Measurements from ENCODE around the gene PDLIM3. TPM values are rescaled to one million over a fixed set of nuclear protein-coding genes. Genes with fewer than 3 reads are reported as not detected.

PDLIM3 gene
- total and polyA plus RNA-seq, 2 experiments from 2014 or later = 23.6 to 35.2 TPM

DNA sequence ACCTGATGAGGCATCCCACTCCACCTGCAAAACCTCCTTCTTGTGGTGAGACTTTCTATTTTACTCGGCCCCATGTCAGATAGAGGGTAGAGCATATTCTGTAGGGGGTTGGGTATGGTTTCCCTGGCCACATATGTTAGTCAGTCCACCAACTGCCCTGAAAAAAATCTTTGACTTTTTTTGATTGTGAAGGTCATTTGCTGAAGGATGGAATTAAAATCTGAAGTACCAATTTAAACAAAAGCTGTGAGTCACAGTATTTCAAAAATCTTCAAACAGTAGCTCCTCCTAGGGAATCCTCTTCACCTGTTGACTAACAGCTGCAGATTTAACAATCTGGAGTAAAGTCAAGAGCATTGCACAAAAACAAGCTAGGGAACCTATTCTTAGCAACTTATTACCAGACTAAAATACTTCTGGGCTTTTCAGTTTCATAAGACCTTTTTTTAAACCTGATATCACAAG is 55.8 kb downstream of the PDLIM3 start:
- DNase-seq (ENCODE audit: low read depth in 1 of 2, low spot score in 1 of 2) = no peak
- Histone ChIP-seq H3K4me3 (no peak overlapping the region), H3K4me1 (ENCODE audit: low read depth) (peaks cover 6% of the 10 kb centered on the region), H3K9me3 (ENCODE audit: low read depth) (no peaks in the 10 kb centered on the region), H3K27ac (no peak overlapping the region), H3K36me3 (no peaks in the 10 kb centered on the region), H3K27me3 (peaks cover 52% of the 10 kb centered on the region)
- TF ChIP-seq, protein P1, sequence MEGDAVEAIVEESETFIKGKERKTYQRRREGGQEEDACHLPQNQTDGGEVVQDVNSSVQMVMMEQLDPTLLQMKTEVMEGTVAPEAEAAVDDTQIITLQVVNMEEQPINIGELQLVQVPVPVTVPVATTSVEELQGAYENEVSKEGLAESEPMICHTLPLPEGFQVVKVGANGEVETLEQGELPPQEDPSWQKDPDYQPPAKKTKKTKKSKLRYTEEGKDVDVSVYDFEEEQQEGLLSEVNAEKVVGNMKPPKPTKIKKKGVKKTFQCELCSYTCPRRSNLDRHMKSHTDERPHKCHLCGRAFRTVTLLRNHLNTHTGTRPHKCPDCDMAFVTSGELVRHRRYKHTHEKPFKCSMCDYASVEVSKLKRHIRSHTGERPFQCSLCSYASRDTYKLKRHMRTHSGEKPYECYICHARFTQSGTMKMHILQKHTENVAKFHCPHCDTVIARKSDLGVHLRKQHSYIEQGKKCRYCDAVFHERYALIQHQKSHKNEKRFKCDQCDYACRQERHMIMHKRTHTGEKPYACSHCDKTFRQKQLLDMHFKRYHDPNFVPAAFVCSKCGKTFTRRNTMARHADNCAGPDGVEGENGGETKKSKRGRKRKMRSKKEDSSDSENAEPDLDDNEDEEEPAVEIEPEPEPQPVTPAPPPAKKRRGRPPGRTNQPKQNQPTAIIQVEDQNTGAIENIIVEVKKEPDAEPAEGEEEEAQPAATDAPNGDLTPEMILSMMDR (IDR thresholded peaks at IDR 0.05; ENCODE audit: low read depth, low read length) = no peak

DNA sequence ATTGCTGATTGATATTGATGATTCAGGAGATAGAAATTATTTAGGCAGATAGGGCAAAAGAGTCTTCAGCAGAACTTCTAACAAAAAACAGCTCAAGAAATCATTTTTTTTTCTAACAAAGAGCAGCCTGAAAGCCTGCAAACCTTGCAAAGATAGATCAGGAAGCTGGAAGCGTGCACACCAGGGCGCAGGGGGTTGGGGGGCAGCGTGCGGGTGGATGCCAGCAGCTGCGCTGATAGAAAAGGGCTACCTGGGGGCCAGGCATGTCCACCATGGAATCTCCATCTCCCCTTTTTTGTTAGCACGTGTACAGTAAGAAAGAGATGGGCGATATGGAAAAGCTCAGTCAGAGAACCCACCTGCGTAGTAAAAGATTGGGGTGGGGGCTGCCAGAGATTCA is 62.1 kb downstream of the PDLIM3 start:
- Histone ChIP-seq H3K9me3 (ENCODE audit: low read depth) (no peaks in the 10 kb centered on the region), H3K4me1 (ENCODE audit: low read depth) (no peaks in the 10 kb centered on the region), H3K36me3 (no peaks in the 10 kb centered on the region), H3K4me3 (no peak overlapping the region), H3K27ac (no peak overlapping the region), H3K27me3 (peaks cover 20% of the 10 kb centered on the region)
- DNase-seq (ENCODE audit: low read depth in 1 of 2, low spot score in 1 of 2) = no peak
- TF ChIP-seq, protein P1 (IDR thresholded peaks at IDR 0.05; ENCODE audit: low read depth, low read length) = no peak

DNA sequence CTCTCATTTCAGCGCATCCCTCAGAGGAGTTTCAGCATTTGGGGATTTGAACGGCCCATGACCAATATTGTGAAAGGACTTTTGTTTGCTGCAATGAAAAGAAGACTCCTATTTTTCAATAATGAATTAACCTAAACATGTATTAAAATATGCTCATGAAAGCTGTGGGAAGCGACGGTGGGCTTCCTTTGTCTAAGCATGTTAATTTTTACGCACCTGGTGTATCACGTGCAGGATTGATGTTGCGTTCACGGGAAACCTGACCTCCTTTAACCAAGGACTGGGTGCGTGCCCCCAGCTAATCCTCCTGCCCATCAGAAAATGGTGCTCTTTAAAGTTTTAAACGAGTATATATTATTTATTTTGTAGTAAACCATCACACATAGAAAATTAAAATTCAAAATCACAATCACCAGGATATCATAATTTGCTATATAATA is 63.2 kb downstream of the PDLIM3 start:
- H3K9me3 ChIP-seq (ENCODE audit: low read depth) = no peaks in the 10 kb centered on the region
- peaks cover 21% of the 10 kb centered on the region for H3K27me3 ChIP-seq
- H3K4me1 ChIP-seq (ENCODE audit: low read depth) = no peaks in the 10 kb centered on the region
- TF ChIP-seq, protein P1 (IDR thresholded peaks at IDR 0.05; ENCODE audit: low read depth, low read length) = no peak
- no peaks in the 10 kb centered on the region for H3K36me3 ChIP-seq
- DNase-seq (ENCODE audit: low read depth in 1 of 2, low spot score in 1 of 2) = no peak
- no peak overlapping the region for H3K27ac ChIP-seq
- H3K4me3 ChIP-seq = peak overlapping the region; percentile 88

DNA sequence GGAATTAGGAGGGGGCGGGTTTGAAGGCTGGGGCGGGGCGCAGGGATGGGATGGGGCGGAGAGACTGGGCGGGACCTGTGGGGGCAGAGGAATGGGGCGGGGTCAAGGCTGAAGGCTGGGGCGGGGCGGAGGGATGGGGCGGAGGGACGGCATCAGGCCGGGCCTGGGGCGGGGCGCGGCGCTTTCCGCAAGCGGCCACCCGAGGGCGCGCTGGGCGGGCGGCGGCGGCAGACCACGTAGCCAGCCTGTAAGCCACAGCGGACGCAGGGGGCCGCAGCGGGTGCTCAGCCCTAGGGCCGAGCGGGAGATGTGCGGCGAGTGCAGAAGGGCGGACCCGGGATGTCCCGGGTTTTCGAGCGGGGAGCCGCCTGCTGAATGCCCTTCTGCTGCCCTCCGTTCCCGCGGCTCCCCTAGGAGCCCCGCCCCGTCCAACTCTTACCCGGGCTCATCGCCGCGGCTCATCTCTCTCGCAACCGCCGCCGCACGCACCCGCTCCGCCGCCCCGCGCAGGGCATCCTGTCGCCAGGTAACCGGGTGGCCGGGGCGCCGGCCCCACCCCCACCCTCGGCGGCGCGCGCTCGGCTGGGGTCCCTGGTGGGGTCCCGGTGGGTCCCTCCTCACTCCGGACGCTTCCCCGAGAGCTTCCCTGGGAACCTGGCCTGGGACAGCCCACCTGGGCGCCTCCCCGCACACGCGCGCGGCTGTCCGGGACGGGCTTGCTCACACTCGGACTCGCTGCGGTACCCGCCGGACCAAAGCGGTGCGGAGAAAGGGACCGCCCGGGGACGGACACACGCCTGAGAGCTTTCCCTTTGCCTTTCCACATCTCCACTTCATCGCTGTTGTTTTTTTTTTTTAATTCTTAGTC is 63.8 kb downstream of the PDLIM3 start, which contains the start of gene CCDC110:
Gene CCDC110, minus strand, starts transcription at position 499 of the 868 bp plus-strand sequence. Its CDS starts 50 bp downstream, at position 449.
- H3K4me1 ChIP-seq (ENCODE audit: low read depth) = no peaks in the 10 kb centered on the region
- no peaks in the 10 kb centered on the region for H3K36me3 ChIP-seq
- TF ChIP-seq, protein P1 (IDR thresholded peaks at IDR 0.05; ENCODE audit: low read depth, low read length) = peak; percentile 46
- H3K9me3 ChIP-seq (ENCODE audit: low read depth) = no peaks in the 10 kb centered on the region
- peaks cover 18% of the 10 kb centered on the region for H3K27me3 ChIP-seq
- H3K4me3 ChIP-seq = peak within 1 kb of the TSS; percentile 88
- peak; percentile 97 to 99 for DNase-seq (ENCODE audit: low read depth in 1 of 2, low spot score in 1 of 2)
- H3K27ac ChIP-seq = no peak within 1 kb of the TSS

DNA sequence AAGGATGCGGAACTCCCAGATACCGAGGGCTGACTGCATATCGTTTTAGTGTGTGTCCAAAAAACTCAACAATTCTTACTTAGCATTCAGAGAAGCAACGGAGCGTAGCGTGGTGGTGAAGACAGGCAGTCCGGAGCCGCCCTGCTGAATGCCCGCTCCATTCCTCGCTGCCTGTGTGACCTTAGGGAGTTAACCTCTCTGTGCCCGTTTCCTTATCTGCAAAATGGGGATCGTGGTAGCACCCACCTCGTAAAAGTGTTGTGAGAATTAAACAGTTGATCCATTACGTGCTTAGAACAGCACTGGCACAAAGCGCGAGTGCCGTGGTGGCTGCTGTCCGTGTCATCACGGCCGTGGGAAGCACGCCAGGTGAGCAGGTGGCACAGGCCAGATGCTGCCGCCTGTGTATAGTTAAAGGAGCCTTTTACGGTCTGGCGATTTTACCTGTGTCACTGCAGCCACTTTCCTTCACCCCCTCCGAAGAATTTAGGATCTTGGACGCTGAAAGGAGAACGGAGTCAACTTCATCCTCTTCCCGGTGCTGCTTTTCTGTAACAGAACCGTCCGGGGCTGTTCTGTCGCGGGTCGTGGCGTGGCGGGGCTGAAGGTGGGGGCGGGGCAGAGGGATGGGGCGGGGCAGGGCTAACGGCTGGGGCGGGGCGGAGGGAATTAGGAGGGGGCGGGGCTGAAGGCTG is 64.7 kb downstream of the PDLIM3 start:
- H3K4me3 ChIP-seq = peak overlapping the region; percentile 32
- TF ChIP-seq, protein P1 (IDR thresholded peaks at IDR 0.05; ENCODE audit: low read depth, low read length) = no peak
- no peak overlapping the region for H3K27ac ChIP-seq
- H3K27me3 ChIP-seq = peaks cover 18% of the 10 kb centered on the region
- no peaks in the 10 kb centered on the region for H3K4me1 ChIP-seq (ENCODE audit: low read depth)
- peak; percentile 11 to 40 for DNase-seq (ENCODE audit: low read depth in 1 of 2, low spot score in 1 of 2)
- no peaks in the 10 kb centered on the region for H3K36me3 ChIP-seq
- no peaks in the 10 kb centered on the region for H3K9me3 ChIP-seq (ENCODE audit: low read depth)
